Naive B cell (primary cell): Measurements from ENCODE around the gene CAST. TPM values are rescaled to one million over a fixed set of nuclear protein-coding genes. Genes with fewer than 3 reads are reported as not detected.
"Not testable (repeated sequence)": the region's sequence is repeated elsewhere in the genome, so short reads cannot be mapped to it uniquely, and the experiment has no call there.

Experiments
- ATAC-seq, 2 donors: fragments of 150-1000 bp; cut with Tn5 transposase; 2 replicates each; pipeline ENCODE4 v1.10.0; 2021; ENCODE audit warnings: low read depth in 2 of 2, mild to moderate bottlenecking in 2 of 2, moderate library complexity in 2 of 2
- DNase-seq: peaks from one replicate; pipeline ENCODE4 v3.0.0; 2022
- H3K27ac Mint-ChIP-seq, 6 donors: one replicate each; pipeline ENCODE4 v1.8.0; 2020 to 2022; ENCODE audit warnings: mild to moderate bottlenecking in 6 of 6, mixed read lengths in 6 of 6, moderate library complexity in 5 of 6, inconsistent platforms in 2 of 6
- H3K27me3 Mint-ChIP-seq, 3 donors: one replicate each; pipeline ENCODE4 v1.8.0; 2021 to 2022; ENCODE audit warnings: mixed read lengths in 3 of 3, mild to moderate bottlenecking in 1 of 3
- H3K36me3 Mint-ChIP-seq, 2 donors: one replicate each; pipeline ENCODE4 v1.8.0; 2020 to 2022; ENCODE audit warnings: mixed read lengths in 2 of 2, inconsistent platforms in 1 of 2, mild to moderate bottlenecking in 1 of 2
- H3K4me1 Mint-ChIP-seq, 3 donors: one replicate each; pipeline ENCODE4 v1.8.0; 2020 to 2022; ENCODE audit warnings: mixed read lengths in 3 of 3, inconsistent platforms in 1 of 3, mild to moderate bottlenecking in 1 of 3, moderate library complexity in 1 of 3
- H3K4me3 Mint-ChIP-seq, 8 donors: one replicate each; pipeline ENCODE4 v1.8.0; 2020 to 2022; ENCODE audit warnings: mild to moderate bottlenecking in 8 of 8, mixed read lengths in 8 of 8, moderate library complexity in 8 of 8, inconsistent platforms in 2 of 8
- H3K9me3 Mint-ChIP-seq, 7 donors: one replicate each; pipeline ENCODE4 v1.8.0; 2020 to 2022; ENCODE audit warnings: mixed read lengths in 7 of 7, mild to moderate bottlenecking in 5 of 7, inconsistent platforms in 2 of 7, moderate library complexity in 1 of 7
- polyA plus RNA-seq, 6 donors: library from polyadenylated mRNA; unstranded; fragments of 300-500 nt; fragmentation: Illumina TruSeq; gene quantifications; one replicate each; pipeline ENCODE4 v1.2.3, GENCODE V29; 2021; ENCODE audit warnings: low read depth in 6 of 6

Gene CAST
- 10 to 100 TPM; 18.2 to 52.9 (median 37.3) TPM for polyA plus RNA-seq

DNA sequence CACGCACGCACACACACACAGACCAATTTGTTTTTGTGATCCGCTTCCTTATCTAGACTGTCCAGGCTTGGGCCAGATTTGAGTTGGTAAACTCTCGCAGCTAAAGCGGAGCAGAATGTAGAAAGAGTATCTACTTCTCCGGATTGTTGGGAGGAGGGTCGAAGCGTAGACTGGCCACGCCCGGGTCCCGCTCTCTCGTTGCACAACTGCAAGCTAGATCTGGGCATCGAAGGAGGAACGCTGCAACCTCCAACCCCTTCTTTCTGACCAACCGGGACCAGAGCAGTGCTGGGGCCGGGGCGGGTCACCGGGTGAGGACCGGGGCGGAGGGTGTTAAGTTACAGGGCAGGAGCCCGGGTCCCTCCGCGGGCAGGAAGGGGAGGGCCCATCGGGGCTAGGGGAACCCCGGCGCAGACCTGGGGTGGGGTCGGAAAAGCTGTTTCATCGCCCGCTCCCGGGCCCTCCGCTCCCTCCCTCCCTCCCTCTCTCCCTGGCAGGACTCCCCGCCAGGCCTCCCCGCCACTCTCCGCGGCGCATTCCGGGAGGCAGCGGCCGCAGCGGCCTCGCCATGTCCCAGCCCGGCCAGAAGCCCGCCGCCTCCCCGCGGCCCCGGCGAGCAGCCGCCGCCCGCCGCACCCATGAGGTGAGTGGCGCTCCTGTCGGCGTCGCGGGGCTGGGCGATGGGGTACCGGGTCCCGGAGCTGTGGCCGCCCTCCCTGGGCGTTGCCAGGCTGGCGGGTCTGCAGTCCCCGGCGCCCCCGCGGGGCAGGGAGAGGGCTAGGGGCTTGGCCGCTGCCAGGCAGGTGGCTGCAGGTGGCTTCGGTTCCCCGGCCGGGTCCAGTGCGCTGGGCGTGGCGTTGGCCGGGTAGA is at the start of gene CAST:
Gene CAST (plus strand): TSS at position 522 of the 870 bp plus-strand sequence. CDS start 47 bp downstream, at position 569.
- peak; percentile 81 for DNase-seq
- Mint-ChIP-seq H3K27me3 (no peaks in the 10 kb centered on the region), H3K4me3 (peak within 1 kb of the TSS; percentile 94 to 99 (median 98)), H3K4me1 (peaks cover 20 to 38% (median 32%) of the 10 kb centered on the region in 3 donors), H3K9me3 (no peaks in the 10 kb centered on the region), H3K27ac (peak within 1 kb of the TSS; percentile 97 to 99 (median 98)), H3K36me3 (no peaks in the 10 kb centered on the region)
- peak; percentile 67 to 68 for ATAC-seq

GRCh38 chr5:96614110-96614691 is 48.0 kb upstream of the CAST start:
- ATAC-seq, result no peak

DNA sequence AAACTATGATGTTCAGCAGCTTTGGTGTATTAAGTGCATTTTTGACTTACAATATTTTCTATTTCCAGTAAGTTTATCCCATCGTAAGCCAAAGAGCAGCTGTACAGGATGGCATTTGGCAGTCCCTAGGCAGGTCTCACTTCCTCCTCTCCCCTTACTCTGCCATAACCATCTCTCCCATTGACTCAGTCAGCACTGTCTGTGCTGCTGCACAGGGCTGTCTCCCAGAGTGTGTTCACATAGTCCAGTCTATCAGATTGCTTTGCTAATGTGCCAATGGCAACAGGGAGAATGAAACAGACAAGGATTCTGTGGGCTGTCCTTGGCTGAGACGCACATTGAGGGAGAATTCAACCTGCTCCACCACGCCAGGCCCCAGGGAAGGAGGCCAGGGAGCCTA is 47.0 kb upstream of the CAST start:
- Mint-ChIP-seq H3K27me3 (peaks cover 7 to 19% (median 15%) of the 10 kb centered on the region in 3 donors), H3K36me3 (peaks cover 0 to 2% of the 10 kb centered on the region in 2 donors), H3K4me1 (peaks cover 0 to 6% (median 0%) of the 10 kb centered on the region in 3 donors), H3K9me3 (peaks cover 0 to 10% (median 0%) of the 10 kb centered on the region in 7 donors), H3K4me3 (no peak overlapping the region), H3K27ac (no peak overlapping the region)
- DNase-seq (no peak), ATAC-seq (no peak)

More at GRCh38 chr5:96614110-96614691, 48.0 kb upstream of the CAST start:
- H3K4me3 Mint-ChIP-seq, result peak overlapping the region in 1 of 8 donors; percentile 14
- peak; percentile 26 for DNase-seq
- peaks cover 7 to 20% (median 15%) of the 10 kb centered on the region in 3 donors for H3K27me3 Mint-ChIP-seq
- peaks cover 0 to 4% of the 10 kb centered on the region in 2 donors for H3K36me3 Mint-ChIP-seq
- peaks cover 0 to 4% (median 0%) of the 10 kb centered on the region in 7 donors for H3K9me3 Mint-ChIP-seq
- H3K4me1 Mint-ChIP-seq, result peaks cover 0 to 6% (median 0%) of the 10 kb centered on the region in 3 donors
- H3K27ac Mint-ChIP-seq, result no peak overlapping the region

DNA sequence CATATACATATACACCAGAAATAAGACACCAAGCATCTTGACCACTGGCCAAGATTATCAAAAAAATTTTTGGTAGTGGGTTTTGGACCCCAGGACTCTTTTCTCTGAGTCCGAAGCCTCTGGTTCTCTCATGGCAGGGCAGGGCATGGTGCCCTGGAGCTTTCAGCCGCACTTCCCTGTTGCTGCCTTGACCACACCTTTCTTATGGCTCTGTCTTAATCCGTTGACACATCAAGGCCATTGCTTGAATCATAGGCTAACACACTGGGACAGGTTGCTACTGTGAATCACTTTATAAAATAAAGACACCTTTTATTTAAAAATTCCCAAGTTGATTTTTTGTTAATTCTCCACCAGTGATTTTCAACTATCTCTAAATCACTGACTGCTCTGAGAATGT is 45.4 kb upstream of the CAST start:
- H3K9me3 Mint-ChIP-seq, result peaks cover 0 to 10% (median 0%) of the 10 kb centered on the region in 7 donors

DNA sequence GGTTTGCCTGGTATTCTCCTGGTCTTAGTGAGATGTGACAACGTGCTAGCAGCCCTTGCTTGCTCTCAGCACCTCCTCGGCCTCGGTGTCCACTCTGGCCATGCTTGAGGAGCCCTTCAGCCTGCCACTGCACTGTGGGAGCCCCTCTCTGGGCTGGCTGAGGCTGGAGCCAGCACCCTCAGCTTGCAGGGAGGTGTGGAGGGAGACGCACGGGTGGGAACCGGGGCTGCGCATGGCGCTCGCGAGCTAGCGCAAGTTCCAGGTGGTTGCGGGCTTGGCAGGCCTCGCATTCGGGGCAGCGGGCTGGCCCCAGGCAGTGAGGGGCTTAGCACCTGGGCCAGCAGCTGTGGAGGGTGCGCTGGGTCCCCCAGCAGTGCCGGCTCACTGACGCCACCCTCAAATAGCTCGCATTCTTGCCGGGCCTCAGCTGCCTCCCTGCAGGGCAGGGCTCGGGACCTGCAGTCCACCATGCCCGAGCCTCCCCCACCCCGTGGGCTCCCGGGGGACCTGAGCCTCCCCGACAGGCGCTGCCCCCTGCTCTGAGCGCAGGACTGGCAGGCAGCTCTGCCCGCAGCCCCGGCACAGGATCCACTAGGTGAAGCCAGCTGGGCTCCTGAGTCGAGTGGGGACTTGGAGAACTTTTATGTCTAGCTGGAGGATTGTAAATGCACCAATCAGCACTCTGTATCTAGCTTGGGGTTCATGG is 43.7 kb upstream of the CAST start:
- H3K4me1 Mint-ChIP-seq, H3K27ac Mint-ChIP-seq: not testable (repeated sequence)
- H3K27me3 Mint-ChIP-seq, result peaks cover 1 to 16% (median 7%) of the 10 kb centered on the region in 3 donors

More for the DNA sequence above, 45.4 kb upstream of the CAST start:
- H3K27me3 Mint-ChIP-seq, result peaks cover 7 to 16% (median 12%) of the 10 kb centered on the region in 3 donors
- no peak for ATAC-seq
- no peak for DNase-seq
- peaks cover 0 to 6% (median 0%) of the 10 kb centered on the region in 3 donors for H3K4me1 Mint-ChIP-seq
- H3K4me3 Mint-ChIP-seq, result no peak overlapping the region
- no peaks in the 10 kb centered on the region for H3K36me3 Mint-ChIP-seq
- peak overlapping the region in 1 of 6 donors; percentile 18 for H3K27ac Mint-ChIP-seq

GRCh38 chr5:96619946-96620345 is 42.2 kb upstream of the CAST start:
- Mint-ChIP-seq H3K27me3 (peaks cover 1 to 20% (median 9%) of the 10 kb centered on the region in 3 donors), H3K4me3 (no peak overlapping the region)
- no peak for ATAC-seq

More for the DNA sequence above, 43.7 kb upstream of the CAST start:
- H3K9me3 Mint-ChIP-seq, result peaks cover 0 to 10% (median 0%) of the 10 kb centered on the region in 7 donors
- ATAC-seq, H3K4me3 Mint-ChIP-seq, DNase-seq, H3K36me3 Mint-ChIP-seq: not testable (repeated sequence)

GRCh38 chr5:96624596-96624995 is 37.6 kb upstream of the CAST start:
- DNase-seq (no peak), ATAC-seq (no peak)
- Mint-ChIP-seq H3K4me3 (no peak overlapping the region), H3K27me3 (peaks cover 5 to 22% (median 14%) of the 10 kb centered on the region in 3 donors), H3K27ac (no peak overlapping the region), H3K36me3 (no peaks in the 10 kb centered on the region), H3K9me3 (peaks cover 0 to 2% (median 0%) of the 10 kb centered on the region in 7 donors), H3K4me1 (no peaks in the 10 kb centered on the region)

More at GRCh38 chr5:96619946-96620345, 42.2 kb upstream of the CAST start:
- no peak for DNase-seq
- Mint-ChIP-seq H3K27ac (no peak overlapping the region), H3K36me3 (no peaks in the 10 kb centered on the region), H3K4me1 (no peaks in the 10 kb centered on the region), H3K9me3 (peaks cover 0 to 10% (median 0%) of the 10 kb centered on the region in 7 donors)

DNA sequence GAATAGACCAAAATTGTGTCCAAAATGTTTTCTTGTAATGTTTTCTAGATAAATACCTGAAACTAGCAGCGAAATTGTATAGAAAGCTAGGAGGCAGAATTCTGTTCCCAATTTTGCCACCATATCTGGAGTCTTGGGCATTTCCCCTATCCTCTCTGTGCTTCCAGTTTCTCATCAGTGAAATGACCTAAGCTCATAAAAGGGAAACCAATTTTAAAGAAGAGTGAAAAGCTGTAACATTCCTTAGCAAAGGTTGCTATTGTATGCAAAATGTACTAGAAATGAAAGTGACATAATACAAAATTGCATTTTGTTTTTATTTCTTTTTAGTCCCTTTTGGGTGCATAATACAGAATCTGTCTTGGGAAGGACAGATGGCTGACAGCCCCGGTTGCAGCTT is 36.8 kb upstream of the CAST start:
- H3K36me3 Mint-ChIP-seq, result no peaks in the 10 kb centered on the region
- no peak for ATAC-seq

GRCh38 chr5:96626956-96627355 is 35.2 kb upstream of the CAST start:
- Mint-ChIP-seq H3K9me3 (no peaks in the 10 kb centered on the region), H3K27me3 (peaks cover 5 to 22% (median 8%) of the 10 kb centered on the region in 3 donors), H3K36me3 (no peaks in the 10 kb centered on the region), H3K4me3 (no peak overlapping the region), H3K27ac (no peak overlapping the region), H3K4me1 (no peaks in the 10 kb centered on the region)
- no peak for DNase-seq
- ATAC-seq, result no peak

More for the DNA sequence above, 36.8 kb upstream of the CAST start:
- Mint-ChIP-seq H3K4me3 (no peak overlapping the region), H3K27me3 (peaks cover 5 to 22% (median 14%) of the 10 kb centered on the region in 3 donors), H3K27ac (peak overlapping the region in 1 of 6 donors; percentile 16), H3K4me1 (no peaks in the 10 kb centered on the region), H3K9me3 (no peaks in the 10 kb centered on the region)
- DNase-seq, result no peak

DNA sequence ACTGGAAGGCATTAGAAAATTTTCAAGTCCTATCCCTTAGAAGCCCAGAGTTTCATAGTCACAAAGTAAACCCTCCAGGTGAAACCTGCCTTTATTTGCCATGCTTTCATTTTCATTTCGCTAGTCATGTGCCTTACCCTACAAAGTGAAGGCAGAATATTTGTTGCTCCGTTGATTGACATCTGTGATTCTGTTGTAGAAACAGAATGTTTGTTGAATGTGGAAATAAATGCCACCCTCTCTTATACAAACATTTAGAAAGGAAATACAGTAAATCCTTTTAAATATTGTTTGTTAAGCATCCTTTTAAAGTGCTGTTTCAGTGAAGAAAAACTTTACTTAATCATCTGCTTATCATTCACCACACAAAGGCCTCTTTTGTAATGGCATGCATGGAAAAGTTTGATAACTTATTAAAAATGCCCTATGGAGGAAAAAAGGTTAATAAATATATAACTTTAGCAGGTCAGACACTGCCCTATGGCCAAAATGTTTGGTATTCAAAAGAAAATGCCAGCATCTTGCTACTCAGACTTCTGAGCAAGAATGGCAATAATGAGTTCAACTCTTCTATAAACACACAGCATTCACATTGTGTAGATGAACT is 34.3 kb upstream of the CAST start:
- H3K27ac Mint-ChIP-seq, result no peak overlapping the region
- H3K4me1 Mint-ChIP-seq, result no peaks in the 10 kb centered on the region
- no peaks in the 10 kb centered on the region for H3K9me3 Mint-ChIP-seq
- DNase-seq (no peak), ATAC-seq (no peak)
- H3K36me3 Mint-ChIP-seq, result no peaks in the 10 kb centered on the region
- H3K4me3 Mint-ChIP-seq, result no peak overlapping the region
- peaks cover 5 to 22% (median 8%) of the 10 kb centered on the region in 3 donors for H3K27me3 Mint-ChIP-seq

GRCh38 chr5:96628406-96628805 is 33.8 kb upstream of the CAST start:
- DNase-seq (no peak), ATAC-seq (no peak)
- no peak overlapping the region for H3K27ac Mint-ChIP-seq
- no peaks in the 10 kb centered on the region for H3K4me1 Mint-ChIP-seq
- no peaks in the 10 kb centered on the region for H3K36me3 Mint-ChIP-seq
- no peaks in the 10 kb centered on the region for H3K9me3 Mint-ChIP-seq
- H3K27me3 Mint-ChIP-seq, result peaks cover 4 to 22% (median 5%) of the 10 kb centered on the region in 3 donors
- no peak overlapping the region for H3K4me3 Mint-ChIP-seq

DNA sequence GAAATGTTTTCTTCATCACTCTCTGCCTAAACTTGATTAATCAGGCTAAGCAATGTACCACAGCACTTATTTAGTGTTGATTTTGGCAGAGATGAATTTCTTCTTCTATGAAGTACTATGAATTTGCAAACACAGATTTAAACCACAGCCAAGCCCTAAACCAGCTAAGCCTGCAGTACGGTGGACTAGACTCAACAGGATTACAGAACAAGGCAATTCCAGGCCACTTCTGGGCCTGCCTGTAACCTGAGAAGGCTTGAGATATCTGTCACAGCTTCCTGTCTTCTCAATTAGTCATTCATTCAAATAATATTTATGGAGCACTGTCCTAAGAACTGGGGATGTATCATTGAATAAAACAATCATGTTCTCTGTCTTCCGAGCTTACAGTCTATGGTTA is 32.4 kb upstream of the CAST start:
- no peaks in the 10 kb centered on the region for H3K4me1 Mint-ChIP-seq
- no peak overlapping the region for H3K27ac Mint-ChIP-seq
- no peak for ATAC-seq
- H3K27me3 Mint-ChIP-seq, result peaks cover 10 to 36% (median 12%) of the 10 kb centered on the region in 3 donors
- no peaks in the 10 kb centered on the region for H3K9me3 Mint-ChIP-seq
- no peak overlapping the region for H3K4me3 Mint-ChIP-seq
- DNase-seq, result no peak
- H3K36me3 Mint-ChIP-seq, result no peaks in the 10 kb centered on the region

DNA sequence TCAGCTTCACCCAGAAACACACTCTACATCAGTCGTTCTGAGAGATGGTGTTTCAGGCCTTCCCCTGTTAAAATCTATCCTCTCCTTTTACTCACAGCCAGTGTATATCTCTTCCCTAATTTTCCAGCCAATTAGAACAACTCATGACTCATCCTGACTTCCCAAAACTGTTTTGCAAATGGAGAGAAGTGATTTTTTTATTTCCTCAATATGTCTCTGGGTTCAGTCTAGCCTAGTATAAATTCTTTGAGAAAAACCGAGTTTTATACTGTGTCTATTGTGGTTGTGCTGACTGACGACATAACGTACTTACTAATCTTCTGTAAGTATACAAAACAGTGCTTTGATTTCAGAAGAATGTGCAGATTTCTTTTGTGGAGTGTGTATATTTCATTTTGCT is 28.4 kb upstream of the CAST start:
- Mint-ChIP-seq H3K27me3 (peaks cover 12 to 27% (median 26%) of the 10 kb centered on the region in 3 donors), H3K27ac (no peak overlapping the region), H3K36me3 (no peaks in the 10 kb centered on the region), H3K4me3 (no peak overlapping the region), H3K9me3 (peaks cover 0 to under 1% (median 0%) of the 10 kb centered on the region in 7 donors), H3K4me1 (no peaks in the 10 kb centered on the region)
- ATAC-seq (no peak), DNase-seq (no peak)
